Stimulated activated naive B cell treated with anti-CD40 and anti-IgM and Interleukin-4, amounts not matched to agents 10 μg/mL and 1 μg/mL and 100 μg/mL, for 72 hours (primary cell): Measurements from ENCODE around the gene C11orf86.
"Not testable (repeated sequence)": the region's sequence is repeated elsewhere in the genome, so short reads cannot be mapped to it uniquely, and the experiment has no call there.

ENCODE experiments used
- ATAC-seq, 2 donors: fragments of 150-1000 bp; cut with Tn5 transposase; replicated peaks; 2 replicates each; pipeline ENCODE4 v1.10.0; 2021; ENCODE audit warnings: moderate library complexity in 1 of 2
- DNase-seq: peaks from one replicate; pipeline ENCODE4 v3.0.0; 2021
- H3K27ac Mint-ChIP-seq: one replicate; pipeline ENCODE4 v1.8.0; 2022; ENCODE audit warnings: mild to moderate bottlenecking, mixed read lengths
- H3K27me3 Mint-ChIP-seq, 2 donors: one replicate each; pipeline ENCODE4 v1.8.0; 2022; ENCODE audit warnings: mixed read lengths in 2 of 2
- H3K36me3 Mint-ChIP-seq, 2 donors: one replicate each; pipeline ENCODE4 v1.8.0; 2022; ENCODE audit warnings: mixed read lengths in 2 of 2, mild to moderate bottlenecking in 1 of 2
- H3K4me1 Mint-ChIP-seq, 2 donors: one replicate each; pipeline ENCODE4 v1.8.0; 2022; ENCODE audit warnings: mixed read lengths in 2 of 2, mild to moderate bottlenecking in 1 of 2
- H3K4me3 Mint-ChIP-seq, 2 donors: one replicate each; pipeline ENCODE4 v1.8.0; 2022; ENCODE audit warnings: mild to moderate bottlenecking in 2 of 2, mixed read lengths in 2 of 2, moderate library complexity in 1 of 2
- H3K9me3 Mint-ChIP-seq, 2 donors: one replicate each; pipeline ENCODE4 v1.8.0; 2022; ENCODE audit warnings: mixed read lengths in 2 of 2, mild to moderate bottlenecking in 1 of 2

Gene C11orf86

DNA sequence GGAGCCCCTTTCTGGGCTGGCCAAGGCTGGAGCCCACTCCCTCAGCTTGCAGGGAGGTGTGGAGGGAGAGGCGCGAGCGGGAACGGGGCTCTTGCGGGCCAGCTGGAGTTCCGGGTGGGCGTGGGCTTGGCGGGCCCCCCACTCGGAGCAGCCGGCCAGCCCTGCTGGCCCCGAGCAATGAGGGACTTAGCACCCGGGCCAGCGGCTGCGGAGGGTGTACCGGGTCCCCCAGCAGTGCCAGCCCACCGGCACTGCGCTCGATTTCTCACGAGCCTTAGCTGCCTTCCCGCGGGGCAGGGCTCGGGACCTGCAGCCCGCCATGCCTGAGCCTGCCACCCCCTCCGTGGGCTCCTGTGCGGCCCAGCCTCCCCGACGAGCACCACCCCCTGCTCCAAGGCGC lies 13.6 kb downstream of the C11orf86 start:
- H3K4me1 Mint-ChIP-seq, H3K27ac Mint-ChIP-seq, ATAC-seq, H3K4me3 Mint-ChIP-seq, H3K36me3 Mint-ChIP-seq, DNase-seq, H3K9me3 Mint-ChIP-seq: not testable (repeated sequence)
- peaks cover 28 to 53% of the 10 kb centered on the region in 2 donors for H3K27me3 Mint-ChIP-seq

DNA sequence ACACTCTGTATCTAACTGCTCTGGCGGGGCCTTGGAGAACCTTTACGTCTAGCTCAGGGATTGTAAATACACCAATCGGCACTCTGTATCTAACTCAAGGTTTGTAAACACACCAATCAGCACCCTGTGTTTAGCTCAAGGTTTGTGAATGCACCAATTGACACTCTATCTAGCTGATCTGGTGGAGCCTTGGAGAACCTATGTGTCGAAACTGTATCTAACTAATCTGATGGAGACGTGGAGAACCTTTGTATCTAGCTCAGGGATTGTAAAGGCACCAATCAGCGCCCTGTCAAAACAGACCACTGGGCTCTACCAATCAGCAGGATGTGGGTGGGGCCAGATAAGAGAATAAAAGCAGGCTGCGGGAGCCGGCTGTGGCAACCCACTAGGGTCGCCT lies 14.3 kb downstream of the C11orf86 start:
- not testable (repeated sequence) for H3K9me3 Mint-ChIP-seq, H3K36me3 Mint-ChIP-seq, DNase-seq, ATAC-seq, H3K4me1 Mint-ChIP-seq, H3K4me3 Mint-ChIP-seq, H3K27ac Mint-ChIP-seq
- peaks cover 28 to 49% of the 10 kb centered on the region in 2 donors for H3K27me3 Mint-ChIP-seq

DNA sequence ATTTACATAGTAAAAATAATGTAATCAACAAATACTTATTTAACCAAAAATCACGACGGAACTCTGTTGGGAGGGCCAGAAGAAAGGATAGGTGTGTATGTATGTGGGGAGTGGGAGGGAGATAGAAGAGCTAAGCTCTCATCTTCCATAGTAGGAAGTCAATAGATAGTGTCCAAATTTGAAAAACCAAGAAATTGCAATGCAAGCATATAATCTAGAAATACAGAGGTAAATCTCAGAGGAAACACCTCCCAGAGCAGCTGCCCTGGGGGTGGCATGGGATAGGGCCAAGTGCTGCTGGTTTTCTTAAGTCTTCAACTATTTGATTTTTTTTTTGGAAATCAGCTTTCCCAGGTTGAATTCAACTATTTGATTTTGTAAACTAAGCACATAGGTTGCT lies 16.9 kb downstream of the C11orf86 start:
- Mint-ChIP-seq H3K9me3 (no peaks in the 10 kb centered on the region), H3K4me3 (no peak overlapping the region), H3K27me3 (peaks cover 15 to 37% of the 10 kb centered on the region in 2 donors), H3K4me1 (peaks cover 0 to 2% of the 10 kb centered on the region in 2 donors), H3K36me3 (no peaks in the 10 kb centered on the region), H3K27ac (no peak overlapping the region)
- DNase-seq (no peak), ATAC-seq (no peak)

DNA sequence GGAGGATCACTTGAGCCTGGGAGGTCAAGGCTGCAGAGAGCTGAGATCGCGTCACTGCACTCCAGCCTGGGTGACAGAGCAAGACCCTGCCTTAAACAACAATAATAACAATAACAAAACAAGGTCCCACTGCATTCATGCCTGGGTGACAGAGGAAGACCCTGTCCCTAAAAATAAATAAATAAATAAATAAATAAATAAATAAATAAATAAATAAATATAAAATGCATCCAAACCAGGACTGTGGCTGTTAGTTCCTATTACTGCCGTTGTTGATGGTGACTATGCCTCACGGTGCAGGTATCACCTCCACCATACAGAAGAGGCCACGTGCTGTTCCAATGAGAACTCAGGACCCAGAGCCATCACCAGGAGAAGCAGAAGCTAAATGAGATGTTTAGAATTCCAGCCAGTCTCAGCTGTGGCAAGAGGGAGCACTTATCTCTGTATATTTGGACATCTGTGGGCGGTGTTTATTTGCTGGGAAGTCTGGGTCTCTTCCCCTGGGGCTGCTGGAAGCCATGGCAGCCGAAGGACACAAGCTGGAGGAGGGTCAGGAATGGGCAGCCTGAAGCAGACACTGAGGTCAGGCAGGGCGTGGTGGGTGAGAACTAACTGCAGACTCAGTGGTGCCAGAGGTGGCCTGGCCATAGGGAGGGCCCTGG lies 21.6 kb downstream of the C11orf86 start:
- DNase-seq = no peak
- no peak overlapping the region for H3K27ac Mint-ChIP-seq
- H3K4me1 Mint-ChIP-seq = no peaks in the 10 kb centered on the region
- no peak for ATAC-seq
- no peaks in the 10 kb centered on the region for H3K9me3 Mint-ChIP-seq
- no peak overlapping the region for H3K4me3 Mint-ChIP-seq
- no peaks in the 10 kb centered on the region for H3K36me3 Mint-ChIP-seq
- H3K27me3 Mint-ChIP-seq = peaks cover 19 to 34% of the 10 kb centered on the region in 2 donors

DNA sequence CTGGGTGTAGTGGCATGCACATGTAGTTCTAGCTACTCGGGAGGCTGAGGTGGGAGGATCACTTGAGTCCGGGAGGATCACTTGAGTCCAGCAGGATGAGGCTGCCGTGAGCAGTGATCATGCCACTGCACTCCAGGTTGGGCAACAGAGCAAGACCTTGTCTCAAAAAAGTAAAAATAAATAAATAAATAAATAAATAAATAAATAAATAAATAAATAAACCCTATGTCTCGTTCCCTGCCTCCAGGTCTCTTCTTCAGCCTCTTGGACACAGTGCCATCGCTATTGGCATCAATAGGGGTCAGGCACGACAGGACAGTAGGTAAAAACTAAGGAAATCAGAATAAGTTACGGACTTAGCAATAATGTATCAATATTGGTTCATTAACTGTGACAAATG lies 24.5 kb downstream of the C11orf86 start:
- DNase-seq (no peak), ATAC-seq (no peak)
- Mint-ChIP-seq H3K27me3 (peaks cover 15 to 38% of the 10 kb centered on the region in 2 donors), H3K9me3 (no peaks in the 10 kb centered on the region), H3K27ac (no peak overlapping the region), H3K36me3 (no peaks in the 10 kb centered on the region), H3K4me3 (no peak overlapping the region), H3K4me1 (no peaks in the 10 kb centered on the region)

DNA sequence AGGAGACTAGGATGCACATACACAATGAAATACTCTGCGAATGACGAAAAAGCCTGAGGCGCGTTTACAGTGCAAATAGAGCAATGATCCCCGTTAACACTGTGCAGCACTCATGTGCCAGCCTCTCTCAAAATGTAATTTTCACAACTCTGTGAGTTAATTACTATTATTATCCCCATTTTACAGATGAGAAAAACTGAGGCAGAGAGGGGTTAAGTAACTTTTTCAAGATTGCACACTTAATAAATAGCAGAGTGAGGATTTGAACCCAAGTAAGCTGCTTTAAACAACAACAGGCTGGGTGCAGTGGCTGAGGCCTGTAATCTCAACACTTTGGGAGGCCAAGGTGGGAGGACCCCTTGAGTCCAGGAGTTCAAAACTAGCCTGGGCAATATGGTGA lies 26.2 kb downstream of the C11orf86 start:
- Mint-ChIP-seq H3K27me3 (peaks cover 15 to 38% of the 10 kb centered on the region in 2 donors), H3K27ac (no peak overlapping the region), H3K36me3 (no peaks in the 10 kb centered on the region), H3K9me3 (no peaks in the 10 kb centered on the region), H3K4me1 (peaks cover 0 to 1% of the 10 kb centered on the region in 2 donors), H3K4me3 (no peak overlapping the region)
- DNase-seq (no peak), ATAC-seq (no peak)

DNA sequence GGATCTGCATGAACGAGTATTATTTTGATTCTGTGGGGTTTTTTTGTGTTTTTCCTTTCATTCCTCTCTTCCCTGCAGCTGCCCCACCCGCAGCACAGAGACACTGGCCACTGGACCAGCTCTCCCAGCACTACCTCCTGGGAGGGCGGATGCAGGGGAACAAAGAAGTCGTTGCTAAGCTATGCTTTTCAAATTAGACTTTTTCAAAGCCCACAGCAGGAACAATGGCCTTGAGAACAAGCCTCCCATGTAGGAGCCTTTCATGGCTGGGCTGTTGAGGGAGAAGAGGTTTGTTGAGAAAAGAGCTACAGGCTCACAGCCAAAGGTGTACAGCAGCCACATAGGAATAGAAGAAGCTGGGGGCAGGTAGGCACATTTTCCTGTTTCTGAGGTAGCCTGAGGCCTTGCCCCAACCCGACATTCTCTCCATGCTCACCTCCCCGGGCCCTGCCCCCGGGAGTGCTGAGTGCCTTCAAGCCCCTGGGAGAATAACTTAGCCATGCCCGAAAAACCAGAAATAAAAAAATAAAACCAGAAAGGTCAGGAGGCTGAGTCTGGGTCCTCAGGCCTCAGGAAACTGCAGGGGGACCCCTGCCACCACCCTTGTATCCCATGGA lies 27.3 kb downstream of the C11orf86 start:
- no peaks in the 10 kb centered on the region for H3K36me3 Mint-ChIP-seq
- DNase-seq (no peak), ATAC-seq (no peak)
- H3K4me3 Mint-ChIP-seq = no peak overlapping the region
- H3K4me1 Mint-ChIP-seq = peaks cover 0 to 9% of the 10 kb centered on the region in 2 donors
- peaks cover 8 to 30% of the 10 kb centered on the region in 2 donors for H3K27me3 Mint-ChIP-seq
- peaks cover 0 to 2% of the 10 kb centered on the region in 2 donors for H3K9me3 Mint-ChIP-seq
- H3K27ac Mint-ChIP-seq = no peak overlapping the region

DNA sequence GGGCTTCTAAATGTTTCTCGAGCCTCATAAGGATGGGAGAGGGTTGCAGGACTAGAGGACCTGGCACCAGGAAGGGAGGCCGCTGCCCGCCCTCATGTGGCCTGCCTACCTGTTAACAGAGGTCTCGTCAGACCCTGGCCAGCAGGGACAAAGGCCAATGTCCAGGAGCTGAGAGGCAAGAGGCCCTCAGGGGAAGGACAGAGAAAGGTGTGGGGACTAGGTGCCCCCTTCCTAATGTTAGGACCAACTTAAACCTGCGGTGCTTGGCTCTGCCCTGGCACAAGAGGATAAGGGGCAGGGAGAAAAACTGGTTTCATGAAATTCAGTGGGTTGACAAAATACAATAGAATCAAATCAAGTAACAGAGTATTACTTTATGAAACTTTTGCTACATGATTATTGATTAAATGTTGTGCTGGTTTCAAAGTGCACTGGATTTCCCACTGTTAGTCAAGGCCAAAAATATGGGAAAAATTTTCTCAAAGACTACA lies 27.9 kb downstream of the C11orf86 start:
- Mint-ChIP-seq H3K4me1 (peaks cover 0 to 9% of the 10 kb centered on the region in 2 donors), H3K27me3 (peaks cover 6 to 25% of the 10 kb centered on the region in 2 donors), H3K9me3 (peaks cover 0 to 2% of the 10 kb centered on the region in 2 donors), H3K36me3 (no peaks in the 10 kb centered on the region), H3K27ac (no peak overlapping the region), H3K4me3 (no peak overlapping the region)
- DNase-seq (no peak), ATAC-seq (no peak)

DNA sequence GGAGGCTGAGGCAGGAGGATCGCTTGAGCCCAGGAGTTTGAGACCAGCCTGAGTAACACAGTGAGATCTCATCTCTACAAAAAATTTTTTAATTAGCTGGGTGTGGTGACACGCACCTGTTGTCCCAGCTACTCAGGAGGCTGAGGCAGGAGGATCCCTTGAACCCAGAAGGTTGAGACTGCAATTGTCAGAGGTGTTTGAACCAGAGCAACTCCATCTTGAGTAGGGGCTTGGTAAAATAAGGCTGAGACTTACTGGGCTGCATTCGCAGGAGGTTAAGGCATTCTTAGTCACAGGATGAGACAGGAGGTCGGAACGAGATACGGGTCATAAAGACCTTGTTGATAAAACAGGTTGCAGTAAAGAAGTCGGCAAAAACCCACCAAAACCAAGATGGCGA lies 30.1 kb downstream of the C11orf86 start:
- not testable (repeated sequence) for DNase-seq, H3K27ac Mint-ChIP-seq, H3K36me3 Mint-ChIP-seq, H3K9me3 Mint-ChIP-seq, H3K4me3 Mint-ChIP-seq, H3K4me1 Mint-ChIP-seq, ATAC-seq
- H3K27me3 Mint-ChIP-seq = peaks cover 5 to 21% of the 10 kb centered on the region in 2 donors

DNA sequence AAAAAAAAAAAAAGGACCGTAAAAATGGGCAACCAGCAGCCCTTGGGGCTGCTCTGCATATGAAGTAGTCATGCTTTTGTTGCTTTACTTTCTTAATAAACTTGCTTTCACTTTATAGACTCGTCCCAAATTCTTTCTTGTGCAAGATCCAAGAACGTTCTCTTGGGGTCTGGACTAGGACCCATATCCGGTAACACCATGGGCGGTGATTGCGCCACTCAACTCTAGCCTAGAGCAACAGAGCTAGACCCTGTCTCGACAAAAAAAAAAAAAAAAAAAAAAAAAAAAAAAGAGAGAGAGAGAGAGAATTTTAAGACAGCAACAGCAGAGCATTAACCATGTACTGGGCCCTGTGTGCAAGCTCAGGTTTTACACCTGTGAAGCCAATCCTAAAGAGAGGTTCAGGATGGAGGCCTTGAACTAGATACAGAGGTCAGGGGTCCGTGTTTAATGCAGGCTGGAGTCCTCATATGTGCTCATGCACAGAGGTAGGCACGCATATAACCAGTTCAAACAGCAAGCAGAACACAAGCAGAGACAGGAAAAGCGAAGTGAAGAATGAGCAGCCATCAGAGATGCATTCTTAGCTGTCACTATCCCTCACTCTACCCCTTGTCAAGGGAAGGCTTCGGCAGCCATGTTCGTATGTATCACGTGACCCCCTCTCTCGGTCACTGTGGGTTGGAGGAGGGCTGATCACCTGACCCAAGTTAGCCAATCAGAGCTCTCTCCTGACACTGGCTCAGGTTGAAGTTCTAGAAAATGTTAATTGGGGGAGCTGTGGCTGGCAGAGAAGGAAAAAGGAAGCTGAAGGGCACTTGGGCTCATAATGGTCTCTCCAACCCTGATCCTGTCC lies 31.2 kb downstream of the C11orf86 start:
- DNase-seq (no peak), ATAC-seq (peak; percentile 41 to 57)
- H3K27me3 Mint-ChIP-seq = peaks cover 5 to 21% of the 10 kb centered on the region in 2 donors
- no peak overlapping the region for H3K27ac Mint-ChIP-seq
- no peaks in the 10 kb centered on the region for H3K36me3 Mint-ChIP-seq
- H3K4me1 Mint-ChIP-seq = peaks cover 0 to 9% of the 10 kb centered on the region in 2 donors
- H3K9me3 Mint-ChIP-seq = peaks cover 0 to 2% of the 10 kb centered on the region in 2 donors
- H3K4me3 Mint-ChIP-seq = no peak overlapping the region

DNA sequence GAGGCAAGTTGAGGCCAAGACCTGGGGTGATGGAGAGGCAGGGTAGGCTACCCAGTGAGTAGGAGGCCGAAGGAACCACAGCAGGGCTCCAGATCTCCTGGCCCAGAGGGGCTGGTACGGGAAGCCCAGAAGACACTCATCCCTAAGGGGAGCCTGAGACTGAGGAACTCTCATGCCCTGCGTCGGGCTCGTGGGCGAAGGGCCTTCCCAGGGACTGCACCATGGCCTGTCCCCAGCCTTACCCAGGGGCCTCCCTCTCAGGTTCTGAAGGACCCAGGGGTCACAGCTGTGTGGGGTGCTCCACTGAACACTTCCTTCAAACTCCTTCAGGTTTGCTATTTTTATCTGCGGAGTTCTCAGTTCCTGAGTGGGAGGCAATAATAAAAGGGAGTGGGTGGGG lies 32.0 kb downstream of the C11orf86 start:
- Mint-ChIP-seq H3K27ac (no peak overlapping the region), H3K4me3 (no peak overlapping the region), H3K9me3 (peaks cover 0 to 2% of the 10 kb centered on the region in 2 donors), H3K36me3 (no peaks in the 10 kb centered on the region), H3K4me1 (peaks cover 0 to 9% of the 10 kb centered on the region in 2 donors), H3K27me3 (peaks cover 5 to 21% of the 10 kb centered on the region in 2 donors)
- DNase-seq (no peak), ATAC-seq (no peak)

DNA sequence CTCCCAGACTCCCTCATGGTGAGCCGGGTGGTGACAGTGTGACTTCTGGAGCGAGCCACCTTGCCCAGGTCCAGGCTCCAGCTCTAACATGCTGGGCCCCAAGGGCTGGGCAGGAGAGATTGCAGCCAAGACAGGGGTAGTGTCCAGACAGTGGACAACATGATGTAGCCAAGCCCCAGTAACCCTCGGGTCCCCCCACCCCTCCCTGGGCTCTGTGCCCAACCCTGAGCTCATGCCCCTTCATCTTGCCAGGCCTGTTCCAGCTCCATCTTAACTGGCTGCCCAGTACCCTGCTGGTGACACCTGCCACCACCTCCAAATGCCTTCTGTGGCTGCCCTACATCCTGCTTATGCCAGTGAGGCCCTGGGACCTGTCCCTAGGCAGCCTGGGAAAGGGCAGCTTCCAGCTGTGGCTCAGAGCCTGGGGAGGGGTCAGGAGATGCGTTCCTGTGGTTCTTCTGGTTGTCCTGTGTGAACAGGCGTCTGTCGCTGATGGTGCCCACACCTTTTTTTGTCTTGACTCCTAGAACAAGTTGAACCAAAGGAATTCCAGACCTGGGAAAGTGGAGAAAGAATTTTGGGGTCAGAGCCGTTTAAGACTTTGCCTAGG lies 35.3 kb downstream of the C11orf86 start:
- Mint-ChIP-seq H3K27me3 (peaks cover 26 to 38% of the 10 kb centered on the region in 2 donors), H3K27ac (no peak overlapping the region), H3K36me3 (no peaks in the 10 kb centered on the region), H3K4me3 (no peak overlapping the region), H3K9me3 (peaks cover 0 to 2% of the 10 kb centered on the region in 2 donors), H3K4me1 (peaks cover 0 to 9% of the 10 kb centered on the region in 2 donors)
- no peak for DNase-seq
- no peak for ATAC-seq

DNA sequence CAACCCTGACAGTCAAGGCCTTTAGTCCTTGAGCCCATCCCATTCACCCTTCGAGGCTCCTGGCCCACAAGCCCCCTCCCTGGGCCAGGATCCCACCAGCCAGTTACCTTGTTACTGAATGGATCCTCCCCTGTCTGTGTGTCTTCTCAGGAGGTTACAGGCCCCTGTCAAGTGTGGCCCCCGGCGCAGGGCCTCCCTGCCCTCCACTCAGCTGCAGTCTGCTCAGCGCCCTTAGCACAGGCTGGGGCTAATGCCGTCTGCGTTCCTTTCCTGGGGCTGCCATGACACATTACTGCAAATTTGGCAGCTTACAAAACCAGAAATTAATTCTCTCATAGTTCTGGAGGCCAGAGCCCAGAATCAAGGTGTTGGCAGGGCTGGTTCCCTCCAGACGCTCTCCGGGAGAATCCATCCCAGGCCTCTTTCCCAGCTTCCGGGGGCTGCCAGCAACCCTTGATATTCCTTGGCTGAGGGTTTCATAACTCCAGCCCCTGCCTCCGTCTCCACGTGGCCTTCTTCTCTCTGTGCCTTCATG lies 38.5 kb downstream of the C11orf86 start:
- ATAC-seq (no peak), DNase-seq (no peak)
- peaks cover under 1 to 2% of the 10 kb centered on the region in 2 donors for H3K36me3 Mint-ChIP-seq
- peaks cover 0 to under 1% of the 10 kb centered on the region in 2 donors for H3K9me3 Mint-ChIP-seq
- H3K27ac Mint-ChIP-seq = no peak overlapping the region
- peaks cover 33 to 54% of the 10 kb centered on the region in 2 donors for H3K27me3 Mint-ChIP-seq
- no peak overlapping the region for H3K4me3 Mint-ChIP-seq
- H3K4me1 Mint-ChIP-seq = peaks cover 0 to 5% of the 10 kb centered on the region in 2 donors

DNA sequence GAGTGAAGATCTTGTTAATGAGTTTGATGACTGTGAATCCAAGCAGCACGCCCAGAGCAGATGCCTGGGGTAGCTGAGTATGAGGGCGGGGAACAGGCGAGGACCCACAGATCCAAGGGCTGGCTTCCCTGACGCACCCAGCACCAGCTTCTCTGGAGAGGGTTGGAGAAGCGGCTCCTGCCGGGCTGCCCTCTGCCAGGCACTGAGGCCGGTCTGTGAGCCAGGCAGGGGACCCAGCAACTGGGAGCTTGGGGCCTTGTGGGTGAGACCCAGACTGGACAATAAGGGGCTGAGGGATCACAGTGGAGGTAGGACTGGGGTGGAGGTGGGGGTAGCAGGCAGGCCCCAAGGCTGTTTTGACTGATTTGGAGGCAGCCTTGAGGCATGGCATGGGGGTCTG lies 39.2 kb downstream of the C11orf86 start:
- Mint-ChIP-seq H3K36me3 (peaks cover 5 to 6% of the 10 kb centered on the region in 2 donors), H3K9me3 (peaks cover 4 to 5% of the 10 kb centered on the region in 2 donors), H3K4me1 (peaks cover 0 to 5% of the 10 kb centered on the region in 2 donors), H3K27me3 (peaks cover 38 to 58% of the 10 kb centered on the region in 2 donors), H3K4me3 (no peak overlapping the region), H3K27ac (no peak overlapping the region)
- no peak for DNase-seq
- ATAC-seq = no peak
